Measurements from ENCODE around the gene NTF3.

The NTF3 gene

GRCh38 chr12:5447320-5447719 is 15.4 kb downstream of the NTF3 start:
- no peak for DNase-seq (ENCODE audit: low read depth)
- H3K4me3 ChIP-seq (replicated peaks; ENCODE audit: low read depth, low read length): no peak overlapping the region
- TF ChIP-seq CTCF (IDR thresholded peaks at IDR 0.05; ENCODE audit: low read length, missing control alignments): no peak

GRCh38 chr12:5451251-5451650 is 19.3 kb downstream of the NTF3 start:
- no peak overlapping the region for H3K4me3 ChIP-seq (replicated peaks; ENCODE audit: low read depth, low read length)
- peak; percentile 60 for DNase-seq (ENCODE audit: low read depth)
- no peak for TF ChIP-seq CTCF (IDR thresholded peaks at IDR 0.05; ENCODE audit: low read length, missing control alignments)

GRCh38 chr12:5452569-5452968 is 20.7 kb downstream of the NTF3 start:
- DNase-seq (ENCODE audit: low read depth): no peak
- no peak for TF ChIP-seq CTCF (IDR thresholded peaks at IDR 0.05; ENCODE audit: low read length, missing control alignments)
- no peak overlapping the region for H3K4me3 ChIP-seq (replicated peaks; ENCODE audit: low read depth, low read length)

- H3K4me3 ChIP-seq (replicated peaks; ENCODE audit: low read depth, low read length): no peak overlapping the region
- no peak for TF ChIP-seq CTCF (IDR thresholded peaks at IDR 0.05; ENCODE audit: low read length, missing control alignments)
- no peak for DNase-seq (ENCODE audit: low read depth)
These were observed 21.6 kb downstream of the NTF3 start for GRCh38 chr12:5453466-5453865.

- DNase-seq (ENCODE audit: low read depth): no peak
- no peak overlapping the region for H3K4me3 ChIP-seq (replicated peaks; ENCODE audit: low read depth, low read length)
- no peak for TF ChIP-seq CTCF (IDR thresholded peaks at IDR 0.05; ENCODE audit: low read length, missing control alignments)
These were observed 23.1 kb downstream of the NTF3 start for GRCh38 chr12:5455045-5455444.

- TF ChIP-seq CTCF (IDR thresholded peaks at IDR 0.05; ENCODE audit: low read length, missing control alignments): no peak
- no peak overlapping the region for H3K4me3 ChIP-seq (replicated peaks; ENCODE audit: low read depth, low read length)
- DNase-seq (ENCODE audit: low read depth): no peak
These were observed 24.1 kb downstream of the NTF3 start for GRCh38 chr12:5456030-5456429.

- TF ChIP-seq CTCF (IDR thresholded peaks at IDR 0.05; ENCODE audit: low read length, missing control alignments): no peak
- peak; percentile 74 for DNase-seq (ENCODE audit: low read depth)
- no peak overlapping the region for H3K4me3 ChIP-seq (replicated peaks; ENCODE audit: low read depth, low read length)
These were observed 25.0 kb downstream of the NTF3 start for GRCh38 chr12:5456906-5457305.
